GM19438 (cell line): Measurements from ENCODE around the gene CLEC2D.
"Not testable (repeated sequence)": the region's sequence is repeated elsewhere in the genome, so short reads cannot be mapped to it uniquely, and the experiment has no call there.

Source experiments
- ATAC-seq: cut with Tn5 transposase; IDR thresholded peaks from one replicate; pipeline ENCODE4 v1.9.1; 2021; ENCODE audit warnings: low read depth; ENCODE audit not compliant: unreplicated experiment

Gene CLEC2D

DNA sequence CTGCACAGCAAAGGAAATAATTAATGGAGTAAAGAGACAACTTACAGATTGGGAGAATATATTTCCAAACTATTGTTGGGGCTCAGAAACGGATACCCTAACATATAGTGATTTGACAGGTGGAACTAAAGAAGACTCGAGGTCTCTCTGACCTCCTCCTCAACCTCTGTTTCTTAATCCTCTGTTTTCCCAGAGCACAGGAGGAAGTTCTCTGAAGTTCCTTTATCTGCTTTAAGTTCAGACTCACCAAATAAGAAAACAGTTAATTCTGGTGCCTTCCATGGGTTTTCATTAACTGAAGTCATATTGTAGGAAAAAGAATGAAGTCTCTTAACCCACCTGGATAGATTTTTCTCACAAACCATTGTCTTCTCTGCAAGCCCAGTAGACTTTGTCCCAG, 29.2 kb downstream of the CLEC2D start:
- ATAC-seq, result no peak

DNA sequence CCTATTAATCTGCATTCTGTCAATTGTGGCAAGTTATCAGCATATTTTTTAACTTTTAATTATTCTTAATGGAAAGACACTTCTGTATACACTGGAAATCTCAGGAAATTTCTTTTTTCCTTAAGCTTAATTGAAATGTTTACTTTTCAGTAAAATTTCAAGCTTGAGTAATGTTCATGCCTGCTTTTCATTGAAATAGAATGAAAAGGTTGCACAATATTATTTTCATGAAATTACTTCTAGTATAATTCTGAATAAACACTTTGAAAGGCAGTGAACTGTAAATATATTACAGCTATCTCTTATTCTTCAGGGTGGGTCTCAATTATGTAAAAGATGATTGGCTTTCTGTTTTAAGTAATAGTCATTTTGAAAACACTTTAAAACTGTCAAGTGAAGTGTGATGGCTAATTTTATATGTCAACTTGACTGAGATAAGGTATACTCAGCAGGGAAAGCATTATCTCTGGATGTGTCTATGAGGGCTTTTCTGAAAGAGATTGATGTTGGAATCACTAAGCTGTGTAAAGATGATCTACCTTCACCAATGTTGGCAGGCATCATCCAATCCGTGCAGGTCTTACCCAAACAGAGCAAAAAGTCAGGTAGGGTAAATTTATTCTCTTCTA, 29.9 kb downstream of the CLEC2D start:
- no peak for ATAC-seq

DNA sequence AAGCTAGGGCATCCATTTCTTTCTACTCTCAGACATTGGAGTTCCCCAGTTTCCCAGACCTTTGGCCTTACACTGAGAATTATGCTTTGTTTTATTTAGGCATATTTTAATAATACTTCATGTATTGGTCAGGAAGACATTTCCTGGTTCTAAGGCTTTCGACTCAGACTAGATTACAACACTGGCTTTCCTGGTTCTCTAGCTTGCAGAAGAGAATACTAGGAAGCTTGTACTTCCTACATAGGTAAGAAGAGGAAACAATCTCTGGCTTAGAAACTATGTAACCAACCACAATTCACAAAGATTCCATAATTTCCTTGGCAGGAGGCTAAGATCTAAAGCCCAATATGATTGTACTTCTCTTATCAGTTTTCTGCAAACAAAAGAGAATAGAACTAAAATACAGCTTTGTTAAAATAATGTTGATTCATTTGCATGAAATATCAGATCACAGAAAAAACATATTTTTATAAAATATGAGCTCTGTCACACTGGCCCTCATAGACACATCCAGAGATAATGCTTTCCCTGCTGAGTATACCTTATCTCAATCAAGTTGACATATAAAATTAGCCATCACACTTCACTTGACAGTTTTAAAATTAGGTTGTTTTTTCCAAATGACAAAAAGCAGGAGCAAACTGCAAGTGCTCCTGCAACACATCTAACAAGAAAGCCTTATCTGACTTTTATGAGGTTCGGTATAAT, 30.5 kb downstream of the CLEC2D start:
- ATAC-seq, result no peak

DNA sequence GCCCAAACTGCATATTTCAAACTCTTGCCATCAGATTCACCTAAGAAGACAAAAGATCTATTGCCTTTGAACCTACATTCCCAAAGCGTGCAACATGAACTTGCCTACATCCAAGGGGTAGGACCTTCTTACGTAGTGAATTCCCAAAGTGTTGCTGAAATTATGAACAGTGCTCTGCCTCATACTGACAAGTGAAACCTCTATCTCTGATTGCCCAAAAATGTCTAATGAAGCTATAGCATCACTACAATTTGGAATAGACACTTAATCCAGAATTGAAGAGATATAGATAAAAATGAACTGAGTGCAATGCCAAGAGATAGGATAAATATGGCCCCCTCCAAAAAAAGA, 31.1 kb downstream of the CLEC2D start:
- no peak for ATAC-seq

DNA sequence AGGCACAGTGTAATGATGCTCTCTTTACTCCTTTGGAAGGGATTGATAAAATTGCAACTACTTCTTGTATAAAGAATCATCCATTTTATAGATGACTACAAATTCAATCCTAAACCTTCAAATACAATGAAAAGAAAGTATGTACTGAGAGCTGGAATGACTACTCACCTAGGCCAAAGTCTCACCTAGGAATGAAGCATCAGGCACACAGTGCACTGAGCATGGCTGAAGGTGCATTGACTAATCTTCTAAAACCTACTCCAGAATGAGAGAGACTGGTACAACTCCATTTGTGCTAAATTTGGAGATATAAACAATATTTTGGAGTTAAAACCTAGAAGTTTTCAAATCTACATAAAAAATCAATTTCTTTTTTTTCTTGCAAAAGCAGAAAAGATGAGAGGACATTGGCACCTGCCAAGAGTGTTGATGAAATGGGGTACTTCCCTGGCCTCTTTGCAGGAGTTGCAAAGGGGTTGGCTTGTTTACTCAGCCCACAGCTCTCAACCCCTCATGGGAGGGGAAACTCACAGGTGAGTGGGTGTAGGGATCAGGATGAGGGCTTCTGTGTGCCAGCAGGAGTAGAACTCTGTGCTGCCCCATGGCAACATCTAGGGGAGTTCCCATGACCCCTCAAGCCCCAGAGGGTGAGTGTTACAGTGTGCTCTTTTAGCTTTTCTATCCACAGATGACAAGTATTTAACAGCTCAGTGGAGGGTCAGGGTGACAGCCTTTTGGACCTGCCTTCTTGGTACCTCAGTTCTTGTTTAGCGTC, 32.1 kb downstream of the CLEC2D start:
- ATAC-seq, result no peak

DNA sequence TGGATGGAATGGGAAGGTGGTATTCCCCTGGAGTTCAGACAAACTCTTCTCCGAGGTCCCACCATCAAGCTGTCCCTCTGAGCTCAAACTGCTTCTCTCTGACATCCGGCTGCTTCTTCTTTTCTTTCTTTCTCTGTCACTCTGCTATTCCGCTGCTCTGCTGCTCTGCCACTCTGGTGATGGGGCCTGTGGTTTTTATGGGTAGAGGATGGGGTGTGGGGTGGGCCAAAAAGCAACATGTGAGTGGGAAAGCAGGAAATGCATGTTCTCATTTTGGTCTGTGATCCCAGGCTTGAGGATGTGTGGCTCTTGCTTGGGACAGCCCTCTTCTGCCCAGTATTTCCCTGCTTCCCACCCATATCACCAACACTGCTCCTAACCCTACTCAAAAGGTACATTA, 32.7 kb downstream of the CLEC2D start:
- ATAC-seq, result no peak

DNA sequence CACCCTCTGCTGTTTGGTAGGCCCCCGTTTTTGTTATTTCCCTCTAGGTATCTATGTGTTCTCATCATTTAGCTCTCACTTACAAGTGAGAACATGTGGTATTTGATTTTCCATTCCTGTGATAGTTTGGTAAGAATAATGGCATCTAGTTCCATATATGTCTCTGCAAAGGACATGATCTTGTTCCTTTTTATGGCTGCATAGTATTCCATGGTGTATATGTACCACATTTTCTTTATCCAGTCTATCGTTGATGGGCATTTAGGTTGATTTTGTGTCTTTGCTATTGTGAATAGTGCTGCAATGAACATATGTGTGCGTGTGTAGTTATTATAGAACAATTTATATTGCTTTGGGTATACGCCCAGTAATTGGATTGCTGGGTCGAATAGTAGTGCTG, 35.0 kb downstream of the CLEC2D start:
- not testable (repeated sequence) for ATAC-seq

DNA sequence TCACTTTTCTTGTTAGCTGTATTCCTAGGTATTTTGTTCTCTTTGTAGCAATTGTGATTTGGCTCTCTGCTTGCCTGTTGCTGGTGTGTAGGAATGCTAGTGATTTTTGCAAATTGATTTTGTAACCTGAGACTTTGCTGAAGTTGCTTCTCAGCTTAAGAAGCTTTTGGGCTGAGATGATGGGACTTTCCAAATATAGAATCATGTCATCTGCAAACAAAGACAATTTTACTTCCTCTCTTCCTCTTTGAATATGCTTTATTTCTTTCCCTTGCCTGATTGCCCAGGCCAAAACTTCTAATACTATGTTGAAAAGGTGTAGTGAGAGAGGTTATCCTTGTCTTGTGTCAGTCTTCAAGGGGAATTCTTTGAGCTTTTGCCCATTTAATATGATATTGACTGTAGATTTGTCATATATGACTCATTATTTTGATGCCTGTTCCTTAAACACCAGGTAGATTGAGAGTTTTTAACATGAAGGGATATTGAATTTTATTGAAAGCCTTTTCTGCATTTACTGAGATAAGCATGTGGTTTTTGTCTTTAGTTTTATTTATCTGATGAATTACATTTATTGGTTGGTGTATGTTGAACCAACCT, 36.7 kb downstream of the CLEC2D start:
- ATAC-seq, result no peak

DNA sequence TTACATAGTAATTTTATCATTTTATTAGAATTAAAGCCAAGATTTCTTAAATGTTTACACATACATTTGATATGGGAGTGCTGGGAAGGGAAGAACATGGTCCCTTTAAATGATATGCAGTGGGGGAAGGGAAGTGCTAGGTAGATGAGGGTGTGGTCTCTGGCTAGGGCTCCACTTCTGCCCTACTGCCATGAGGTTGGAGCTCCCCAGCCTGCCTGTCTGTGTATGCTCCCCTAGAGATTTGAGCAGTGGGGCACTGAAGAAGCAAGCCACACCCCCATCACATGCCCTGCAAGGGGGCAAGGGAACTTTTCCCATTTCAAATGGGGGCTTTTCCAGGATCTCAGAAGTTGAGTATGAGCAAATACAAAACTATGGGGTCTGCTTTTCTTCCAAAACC, 37.8 kb downstream of the CLEC2D start:
- ATAC-seq, result no peak

DNA sequence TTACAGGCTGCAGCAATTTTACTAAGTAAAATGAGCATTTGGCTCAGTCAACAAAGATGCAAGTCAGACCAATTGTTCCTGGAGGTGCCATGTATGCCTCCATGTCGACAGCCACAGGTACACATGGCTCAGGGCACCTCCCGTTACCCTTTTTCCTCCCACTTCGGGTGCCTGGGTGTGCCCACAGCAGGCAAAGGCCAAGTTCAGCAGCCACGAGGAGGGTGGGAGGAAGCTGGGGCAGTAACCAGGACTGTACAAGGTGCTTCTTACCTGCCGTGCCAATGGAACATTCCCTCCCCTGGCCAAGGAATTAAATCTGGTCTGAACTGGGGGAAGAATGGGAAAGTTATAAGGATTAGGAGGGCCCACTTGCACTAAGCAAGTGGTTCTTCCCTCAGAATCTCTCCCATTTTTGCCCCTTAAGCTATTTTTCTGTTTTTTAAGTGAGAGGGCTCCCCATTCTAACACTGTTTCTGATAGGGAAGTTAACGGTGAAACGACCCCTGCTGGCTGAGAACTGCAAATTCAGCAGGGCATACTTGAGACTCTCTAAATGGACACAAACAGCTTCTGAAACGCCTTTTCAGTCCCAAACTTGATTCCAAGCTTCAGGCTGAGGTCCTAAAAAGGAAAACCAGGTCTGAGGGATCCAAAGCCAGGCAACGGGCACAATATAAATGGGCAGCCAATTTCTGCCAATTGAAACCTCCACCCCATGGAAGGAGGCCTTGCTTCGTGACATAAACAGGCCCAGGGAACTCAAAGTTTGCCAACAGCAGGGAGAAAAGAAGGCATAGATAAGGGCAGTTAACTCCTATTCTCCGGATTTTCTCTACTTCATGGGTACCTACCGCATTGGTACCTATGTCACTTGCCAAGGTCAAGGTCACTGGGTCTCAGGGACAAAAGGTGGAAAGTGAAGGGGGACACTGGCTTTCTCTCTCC, 38.6 kb downstream of the CLEC2D start:
- no peak for ATAC-seq

DNA sequence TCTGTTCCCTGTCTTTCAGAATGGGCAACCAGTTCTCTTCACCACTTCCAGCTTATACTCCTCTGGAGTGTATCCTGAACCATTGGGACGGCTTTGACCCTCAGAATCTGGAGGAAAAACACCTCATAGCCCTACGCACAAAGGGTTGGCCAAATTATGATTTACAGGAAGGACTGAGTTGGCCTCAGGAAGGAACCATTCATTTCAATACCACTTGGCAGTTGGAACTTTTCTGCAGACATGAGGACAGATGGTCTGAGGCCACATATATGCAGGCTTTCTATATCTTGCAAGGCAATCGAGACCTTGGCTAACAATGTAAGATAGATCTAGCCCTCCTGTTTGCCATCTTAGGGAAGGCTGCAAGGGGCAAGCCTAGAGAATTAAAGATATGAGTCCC, 39.3 kb downstream of the CLEC2D start:
- ATAC-seq, result no peak

DNA sequence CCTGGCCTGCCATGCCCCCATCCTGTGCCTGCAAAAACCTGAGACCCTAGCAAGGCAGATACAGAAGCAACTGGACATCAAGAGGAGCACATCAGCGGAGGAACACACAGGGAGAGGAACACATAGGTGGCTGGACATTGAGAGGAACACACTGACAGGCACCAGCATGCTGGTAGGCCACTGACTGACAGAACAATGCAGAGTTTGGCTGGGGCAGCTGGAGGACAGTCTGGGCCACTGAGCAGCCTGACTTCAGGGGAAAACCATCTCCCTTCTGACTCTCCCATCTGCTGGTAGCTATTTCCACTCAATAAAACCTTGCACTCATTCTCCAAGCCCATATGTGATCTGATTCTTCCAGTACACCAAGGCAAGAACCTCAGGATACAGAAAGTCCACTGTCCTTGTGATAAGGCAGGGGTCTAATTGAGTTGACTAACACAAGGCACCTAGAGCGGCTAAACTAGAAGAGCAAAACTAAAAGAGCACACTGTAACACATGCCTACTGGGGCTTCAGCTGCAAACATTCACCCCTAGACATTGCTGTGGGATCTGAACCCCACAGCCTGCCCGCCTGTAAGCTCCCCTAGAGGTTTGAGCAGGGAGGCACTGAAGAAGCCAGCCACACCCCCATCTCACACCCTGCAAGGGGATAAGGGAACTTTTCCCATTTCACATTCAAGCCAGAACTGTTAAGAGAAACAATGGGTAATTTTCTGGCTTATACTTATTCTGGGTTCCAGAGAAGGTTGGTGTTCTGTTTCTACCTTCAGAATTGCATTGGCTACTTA, 41.3 kb downstream of the CLEC2D start:
- ATAC-seq, result no peak

DNA sequence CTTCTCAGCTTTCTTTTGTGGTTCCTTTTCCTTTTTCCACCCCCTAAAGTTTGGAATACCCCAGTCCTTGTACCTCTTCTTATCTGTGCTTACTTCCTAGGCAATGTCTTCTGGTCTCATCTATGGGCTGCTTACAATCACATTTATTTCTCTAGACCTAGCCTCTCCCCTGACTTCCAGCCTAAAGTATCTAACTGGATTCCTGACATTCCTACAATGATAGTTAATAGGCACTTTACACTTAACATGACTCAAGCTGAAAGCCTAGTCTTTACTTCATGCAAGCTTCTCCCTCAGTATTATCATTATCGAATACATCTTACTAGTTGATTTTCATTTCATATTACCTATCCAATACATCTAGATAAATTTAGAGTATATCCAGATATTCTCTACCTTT, 42.2 kb downstream of the CLEC2D start:
- ATAC-seq, result no peak

DNA sequence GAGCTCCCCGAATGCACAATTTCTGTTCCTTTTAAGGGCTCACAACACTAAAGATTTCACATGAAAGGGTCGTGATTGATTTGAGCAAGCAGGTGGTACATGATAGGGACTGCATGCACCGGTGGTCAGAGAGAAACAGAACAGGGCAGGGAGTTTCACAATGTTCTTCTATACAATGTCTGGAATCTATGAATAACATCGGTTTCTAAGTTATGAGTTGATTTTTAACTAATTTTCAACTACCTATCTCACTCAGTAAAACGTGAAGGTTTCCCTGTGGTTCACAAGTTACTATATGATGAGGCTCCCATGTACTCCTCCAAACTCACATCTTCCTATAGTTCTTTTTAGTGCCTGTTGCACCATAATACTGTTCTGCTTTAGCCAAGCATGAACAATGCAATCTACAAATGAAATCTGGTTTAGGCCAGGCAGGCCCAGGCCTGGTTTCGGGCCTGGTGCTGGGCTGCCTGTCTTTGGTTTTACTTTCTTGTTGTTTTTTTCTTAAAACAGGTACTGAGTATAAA, 43.6 kb downstream of the CLEC2D start:
- ATAC-seq, result peak; percentile 65

DNA sequence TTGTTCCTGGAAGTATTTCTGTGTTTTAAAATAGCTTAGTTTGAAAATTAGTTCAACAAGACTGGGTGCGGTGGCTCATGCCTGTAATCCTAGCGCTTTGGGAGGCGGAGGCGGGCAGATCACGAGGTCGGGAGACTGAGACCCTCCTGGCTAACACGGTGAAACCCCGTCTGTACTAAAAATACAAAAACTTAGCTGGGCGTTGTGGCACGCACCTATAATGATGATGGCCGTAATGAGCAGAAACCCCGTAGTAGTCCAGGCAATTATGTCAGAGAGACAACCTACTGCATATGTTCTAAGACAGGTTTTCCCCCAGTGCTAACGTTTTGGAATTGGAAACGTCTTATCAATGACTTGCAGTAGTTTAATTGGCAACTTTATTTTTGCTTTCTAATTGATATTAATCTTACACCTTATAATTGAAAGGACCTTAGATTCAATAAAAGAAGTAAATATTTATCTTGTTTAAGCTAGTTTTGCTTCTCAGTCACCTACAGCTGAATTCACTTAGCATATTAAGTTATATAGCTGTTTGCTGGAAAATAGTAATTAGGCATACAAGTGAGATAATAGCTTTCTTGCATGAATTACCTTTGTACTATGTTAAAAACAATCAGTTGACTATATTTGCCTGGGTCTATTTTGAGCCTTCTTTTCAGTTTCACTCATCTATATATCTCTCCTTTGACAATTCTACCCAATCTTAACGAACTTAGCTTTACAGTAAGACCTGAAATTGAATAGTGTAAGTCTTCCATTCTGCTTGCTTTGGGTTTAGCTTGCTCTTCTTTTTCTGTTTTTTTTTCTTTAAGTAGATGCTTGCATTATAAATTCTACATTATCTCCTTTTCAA, 47.8 kb downstream of the CLEC2D start:
- no peak for ATAC-seq

DNA sequence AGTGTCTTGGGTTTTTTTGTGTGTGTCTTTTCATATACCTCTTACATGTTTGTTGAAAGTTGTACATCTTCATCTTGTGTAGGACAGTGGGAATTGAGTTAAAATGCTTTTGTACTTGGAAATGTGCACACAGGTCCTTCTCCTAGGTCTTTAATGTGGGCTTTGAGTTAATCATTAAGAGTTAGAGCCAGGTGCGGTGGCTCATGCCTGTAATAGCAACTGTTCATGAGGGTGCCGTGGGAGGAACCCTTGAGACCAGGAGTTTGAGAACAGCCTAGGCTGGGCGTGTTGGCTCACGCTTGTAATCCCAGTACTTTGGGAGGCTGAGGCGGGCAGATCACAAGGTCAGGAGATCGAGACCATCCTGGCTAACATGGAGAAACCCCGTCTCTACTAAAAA, 49.5 kb downstream of the CLEC2D start:
- ATAC-seq, result no peak

DNA sequence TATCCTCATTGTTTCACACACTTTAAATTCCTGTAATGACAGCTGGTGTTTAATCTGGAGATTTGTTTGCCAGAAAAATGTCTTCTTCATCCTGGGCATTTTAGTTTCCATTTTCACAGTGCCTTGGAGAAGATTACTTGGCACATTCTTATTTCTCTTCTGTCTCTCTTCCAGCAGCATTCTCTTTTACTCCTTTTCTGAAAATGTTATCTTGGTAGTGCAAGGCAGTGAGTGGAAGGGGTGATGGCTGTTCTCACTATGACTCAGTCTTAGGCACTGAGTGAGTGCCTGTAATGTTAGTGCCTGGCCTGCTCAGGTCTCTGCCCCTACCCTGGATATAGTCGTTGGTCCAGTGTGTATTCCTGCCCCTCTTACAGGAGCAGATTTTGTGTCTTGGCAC, 50.3 kb downstream of the CLEC2D start:
- ATAC-seq, result no peak

DNA sequence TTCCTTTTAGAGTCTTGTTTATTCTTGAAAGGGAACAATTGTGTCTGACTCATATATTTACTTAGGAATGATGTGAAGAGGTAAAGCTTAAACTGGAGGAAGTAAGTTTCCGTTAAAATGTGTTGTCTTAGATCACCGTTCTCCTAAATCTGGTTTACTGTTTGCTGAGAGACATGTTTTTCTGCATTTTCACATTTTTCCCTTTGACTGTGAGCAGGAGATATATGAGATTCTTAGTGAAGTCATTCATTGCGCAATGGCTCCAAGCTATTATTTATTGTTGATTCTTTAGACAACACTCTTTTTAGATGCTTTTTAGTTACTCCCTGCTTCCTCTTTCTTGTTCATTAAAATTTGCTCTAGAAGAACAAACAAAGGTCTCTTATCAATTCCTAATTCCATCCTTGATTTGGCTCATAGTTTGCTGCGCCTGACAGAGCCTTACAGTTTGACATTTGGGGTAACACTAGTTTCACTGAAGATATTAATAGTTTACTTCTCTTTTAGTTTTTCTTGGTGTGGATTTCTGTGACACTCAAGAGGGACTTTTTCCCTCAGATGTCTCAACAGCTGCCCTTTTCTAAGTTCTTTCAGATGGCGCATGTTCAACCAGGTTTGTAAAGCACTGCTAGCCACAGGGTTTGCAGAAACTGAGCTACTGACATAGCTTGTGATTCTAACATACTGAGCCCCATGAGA, 52.0 kb downstream of the CLEC2D start:
- peak; percentile 47 for ATAC-seq
